H1 (cell line): ENCODE measurements around the gene AATK. TPM values are rescaled to one million over a fixed set of nuclear protein-coding genes. Genes with fewer than 3 reads are reported as not detected.

Experiments
- GTF2F1 ChIP-seq: IDR thresholded peaks from 2 replicates; pipeline ENCODE4 v1.6.1; 2012; ENCODE audit warnings: low read depth, low read length, improper control_type of control experiment, borderline replicate concordance
- MAX ChIP-seq: IDR thresholded peaks from 2 replicates; pipeline ENCODE4 v1.6.1; 2012; ENCODE audit warnings: inconsistent platforms
- RXRA ChIP-seq: IDR thresholded peaks from 2 replicates; pipeline ENCODE4 v1.6.1; 2011; ENCODE audit warnings: low read depth, mild to moderate bottlenecking, low read length, moderate library complexity; ENCODE audit not compliant: insufficient read depth
- SIRT6 ChIP-seq: IDR thresholded peaks from one replicate; pipeline ENCODE4 v1.7.1; 2012; ENCODE audit warnings: low read length, inconsistent platforms
- polyA plus RNA-seq, 7 experiments: library from polyadenylated mRNA; depleted of rRNA in 3 of 7; stranded (reverse) in 5 of 7; unstranded in 2 of 7; fragments of >200 nt in 5 of 7; fragments of 200-250 nt in 2 of 7; gene quantifications; 1 replicate in 5 of 7; 2 replicates in 1 of 7; 4 replicates in 1 of 7; pipeline versions ENCODE4 v1.2.1 to v1.2.3, GENCODE V29; 2011 to 2013; ENCODE audit warnings: missing spikeins in 2 of 7, mixed read lengths in 2 of 7
- total RNA-seq: library from RNA; stranded (reverse); fragmentation: NEBNext Ultra II Directional; extraction: Animal tissue kit (Norgen Biotek cat#: 25700); gene quantifications from 2 replicates; pipeline ENCODE4 v1.2.1, GENCODE V29; 2021

AATK gene
- total and polyA plus RNA-seq, 2 of the 8 experiments (the other 6 are each of a cell fraction or from before 2014, with no cell fraction given): 1.7 to 3.5 TPM

GRCh38 chr17:81139428-81139827 lies 26.6 kb downstream of the AATK start (continued):
- TF ChIP-seq RXRA (no peak), MAX (no peak), GTF2F1 (no peak), SIRT6 (no peak)
